ENCODE data around the gene TBL1X.

DNA sequence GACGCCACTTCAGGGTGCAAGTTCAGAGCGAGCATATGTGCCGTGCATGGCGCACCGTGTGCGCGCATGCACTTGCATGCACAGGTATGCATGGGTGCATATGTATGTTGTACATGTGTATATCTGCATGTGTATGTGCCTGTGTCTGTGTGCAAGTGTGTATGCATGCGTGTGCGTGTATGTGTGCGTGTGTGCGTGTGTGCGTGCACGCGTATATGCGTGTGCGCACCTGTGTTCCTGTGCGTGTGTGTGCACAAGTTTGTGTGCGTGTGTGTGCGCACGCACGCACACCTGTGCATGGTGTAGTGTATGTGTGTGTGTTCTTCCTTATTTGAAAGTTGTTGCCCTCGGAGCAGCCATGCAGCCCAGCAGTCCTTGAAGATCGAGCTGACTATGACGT lies 224.0 kb downstream of the TBL1X start:
- TF ChIP-seq, protein P1, sequence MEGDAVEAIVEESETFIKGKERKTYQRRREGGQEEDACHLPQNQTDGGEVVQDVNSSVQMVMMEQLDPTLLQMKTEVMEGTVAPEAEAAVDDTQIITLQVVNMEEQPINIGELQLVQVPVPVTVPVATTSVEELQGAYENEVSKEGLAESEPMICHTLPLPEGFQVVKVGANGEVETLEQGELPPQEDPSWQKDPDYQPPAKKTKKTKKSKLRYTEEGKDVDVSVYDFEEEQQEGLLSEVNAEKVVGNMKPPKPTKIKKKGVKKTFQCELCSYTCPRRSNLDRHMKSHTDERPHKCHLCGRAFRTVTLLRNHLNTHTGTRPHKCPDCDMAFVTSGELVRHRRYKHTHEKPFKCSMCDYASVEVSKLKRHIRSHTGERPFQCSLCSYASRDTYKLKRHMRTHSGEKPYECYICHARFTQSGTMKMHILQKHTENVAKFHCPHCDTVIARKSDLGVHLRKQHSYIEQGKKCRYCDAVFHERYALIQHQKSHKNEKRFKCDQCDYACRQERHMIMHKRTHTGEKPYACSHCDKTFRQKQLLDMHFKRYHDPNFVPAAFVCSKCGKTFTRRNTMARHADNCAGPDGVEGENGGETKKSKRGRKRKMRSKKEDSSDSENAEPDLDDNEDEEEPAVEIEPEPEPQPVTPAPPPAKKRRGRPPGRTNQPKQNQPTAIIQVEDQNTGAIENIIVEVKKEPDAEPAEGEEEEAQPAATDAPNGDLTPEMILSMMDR (IDR thresholded peaks at IDR 0.05; ENCODE audit: low read depth, low read length), result no peak
- TF ChIP-seq EZH2phosphoT487 (IDR thresholded peaks at IDR 0.05; ENCODE audit: low read depth), result no peak
